GM23248 (cell line): ENCODE measurements around the gene TTPAL. TPM values are rescaled to one million over a fixed set of nuclear protein-coding genes. Genes with fewer than 3 reads are reported as not detected.

Experiments
- DNase-seq: peaks from one replicate; pipeline ENCODE4 v3.0.0-alpha.2; 2015
- H2AFZ ChIP-seq: fragments of 200-600 bp; sonication (generic); 2 replicates; pipeline ENCODE4 v1.6.1; 2016; ENCODE audit warnings: antibody characterized with exemption
- H3F3A ChIP-seq: fragments of 200-600 bp; sonication (generic); 2 replicates; pipeline ENCODE4 v1.6.1; 2016; ENCODE audit warnings: mild to moderate bottlenecking, antibody characterized with exemption, mixed run types; ENCODE audit not compliant: insufficient read depth
- H3K27ac ChIP-seq: fragments of 200-600 bp; sonication (generic); 2 replicates; pipeline ENCODE4 v1.5.1; 2016; ENCODE audit warnings: mild to moderate bottlenecking
- H3K27me3 ChIP-seq: fragments of 200-600 bp; sonication (generic); replicated peaks from 2 replicates; pipeline ENCODE4 v1.6.1; 2016; ENCODE audit warnings: mild to moderate bottlenecking; ENCODE audit not compliant: insufficient read depth
- H3K36me3 ChIP-seq: fragments of 200-600 bp; sonication (generic); 2 replicates; pipeline ENCODE4 v1.6.1; 2016; ENCODE audit warnings: low read depth, mild to moderate bottlenecking
- H3K4me1 ChIP-seq: fragments of 200-600 bp; sonication (generic); 2 replicates; pipeline ENCODE4 v1.6.1; 2016; ENCODE audit warnings: mild to moderate bottlenecking; ENCODE audit not compliant: insufficient read depth
- H3K4me2 ChIP-seq: fragments of 200-600 bp; sonication (generic); one replicate; pipeline ENCODE4 v1.6.1; 2016; ENCODE audit warnings: mild to moderate bottlenecking; ENCODE audit not compliant: unreplicated experiment
- H3K4me3 ChIP-seq: fragments of 200-600 bp; sonication (generic); 2 replicates; pipeline ENCODE4 v1.5.1; 2016; ENCODE audit warnings: mild to moderate bottlenecking
- H3K79me2 ChIP-seq: fragments of 200-600 bp; sonication (generic); 2 replicates; pipeline ENCODE4 v1.6.1; 2016; ENCODE audit warnings: mild to moderate bottlenecking; ENCODE audit not compliant: insufficient read depth
- H3K9ac ChIP-seq: fragments of 200-600 bp; sonication (generic); 2 replicates; pipeline ENCODE4 v1.6.1; 2016; ENCODE audit warnings: mild to moderate bottlenecking
- H3K9me2 ChIP-seq: fragments of 200-600 bp; sonication (generic); 2 replicates; pipeline ENCODE4 v1.6.1; 2016; ENCODE audit warnings: mixed run types, mild to moderate bottlenecking, moderate library complexity; ENCODE audit not compliant: insufficient read depth
- H3K9me3 ChIP-seq: fragments of 200-600 bp; sonication (generic); one replicate; pipeline ENCODE4 v1.6.1; 2017; ENCODE audit warnings: low read depth
- H4K20me1 ChIP-seq: fragments of 200-600 bp; sonication (generic); 2 replicates; pipeline ENCODE4 v1.6.0; 2016; ENCODE audit not compliant: insufficient read depth
- EZH2 ChIP-seq: fragments of 200-600 bp; sonication (generic); IDR thresholded peaks from 2 replicates; pipeline ENCODE4 v1.6.1; 2018; ENCODE audit warnings: antibody characterized with exemption, mild to moderate bottlenecking; ENCODE audit not compliant: insufficient read depth, poor library complexity, severe bottlenecking
- EZH2phosphoT487 ChIP-seq: fragments of 200-600 bp; sonication (generic); IDR thresholded peaks from 2 replicates; pipeline ENCODE4 v1.6.1; 2018; ENCODE audit warnings: antibody characterized with exemption, moderate library complexity, mild to moderate bottlenecking, low read depth; ENCODE audit not compliant: insufficient read depth
- WGBS, 2 experiments: methylation state at CpG; one replicate each; pipeline ENCODE4 v1.1.6; 2015 to 2017; ENCODE audit warnings: low lambda C conversion rate in 2 of 2, low coverage in 1 of 2; ENCODE audit errors: missing lambda C conversion rate in 2 of 2; 5-methylcytosine and 5-hydroxymethylcytosine counted together
- in situ Hi-C: fragments of 300-500 bp; cut with MboI; formaldehyde crosslinking; loops from 2 replicates; pipeline ENCODE4 v1.15.0; 2020
- polyA plus RNA-seq: library from polyadenylated mRNA; unstranded; fragments of >200 nt; fragmentation: Nextera tagmentation; extraction: Ambion mirVana; gene quantifications from 2 replicates; pipeline ENCODE4 v1.2.1, GENCODE V29; 2016
- total RNA-seq: library from RNA; depleted of rRNA; stranded (reverse); fragments of >200 nt; shearing (Covaris generic); gene quantifications from 2 replicates; pipeline ENCODE4 v1.2.3, GENCODE V29; 2014

The TTPAL gene
- total and polyA plus RNA-seq, 2 experiments from 2014 or later = 11.8 to 19.6 TPM

DNA sequence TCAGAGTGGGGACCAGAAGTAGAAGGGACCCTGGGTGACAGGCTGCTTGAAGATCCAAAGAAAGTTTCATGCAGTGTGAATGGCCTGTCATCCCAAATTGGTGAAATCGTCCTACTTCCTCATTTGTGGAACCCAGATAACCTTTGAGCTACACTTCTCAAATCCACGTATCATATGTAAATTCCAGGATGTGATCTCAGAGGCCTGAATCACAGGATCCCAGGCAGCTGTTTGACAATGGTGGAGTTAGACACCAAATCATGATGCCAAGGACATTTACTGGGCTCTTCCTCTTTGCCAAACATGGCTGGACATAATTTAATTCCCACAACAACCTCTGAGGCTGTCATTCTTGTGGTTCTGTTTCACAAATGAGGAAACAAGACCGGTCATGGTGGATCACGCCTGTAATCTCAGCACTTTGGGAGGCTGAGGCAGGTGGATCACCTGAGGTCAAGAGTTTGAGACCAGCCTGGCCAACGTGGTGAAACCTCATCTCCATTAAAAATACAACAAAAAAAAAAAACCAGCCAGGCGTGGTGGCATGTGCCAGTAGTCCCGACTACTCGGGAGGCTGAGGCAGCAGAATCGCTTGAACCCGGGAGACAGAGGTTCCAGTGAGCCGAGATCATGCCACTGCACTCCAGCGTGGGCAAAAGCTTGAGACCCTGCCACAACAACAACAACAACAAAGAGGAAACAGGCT, 39.9 kb upstream of the TTPAL start:
- TF ChIP-seq EZH2phosphoT487 (no peak), EZH2 (no peak)
- in situ Hi-C loops = no loop called here
- Histone ChIP-seq H3K4me2 (no peak overlapping the region), H2AFZ (no peak overlapping the region), H3K27ac (no peak overlapping the region), H3K9ac (no peak overlapping the region), H3F3A (no peaks in the 10 kb centered on the region), H3K9me3 (no peaks in the 10 kb centered on the region), H3K4me1 (no peaks in the 10 kb centered on the region), H3K4me3 (no peak overlapping the region), H4K20me1 (no peaks in the 10 kb centered on the region), H3K27me3 (peaks cover 19% of the 10 kb centered on the region), H3K36me3 (no peaks in the 10 kb centered on the region), H3K79me2 (no peaks in the 10 kb centered on the region), H3K9me2 (no peaks in the 10 kb centered on the region)
- WGBS, 2 experiments = 75 to 77% methylated on average over 12 of the region's 12 CpGs
- DNase-seq = no peak

DNA sequence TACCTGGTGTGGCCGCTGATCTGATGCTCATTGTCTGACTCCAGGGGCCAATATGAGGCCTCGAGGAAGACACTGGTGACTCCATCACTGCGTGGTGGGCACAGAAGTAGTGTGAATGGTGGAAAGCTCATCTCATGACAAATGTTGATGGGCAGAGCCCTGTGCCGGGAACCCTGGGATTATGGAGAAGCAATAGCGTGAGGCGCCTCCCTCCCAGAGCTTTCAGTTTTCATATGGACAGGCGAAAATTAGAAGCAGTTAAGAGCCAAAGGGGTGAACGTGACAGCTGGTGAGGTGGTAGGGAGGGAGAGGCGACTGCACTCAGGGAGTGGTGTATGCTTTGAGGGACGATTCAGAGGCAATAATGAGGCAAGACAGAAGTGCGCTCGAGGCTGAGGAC, 39.3 kb upstream of the TTPAL start:
- no peaks in the 10 kb centered on the region for H3K4me1 ChIP-seq
- H3F3A ChIP-seq = no peaks in the 10 kb centered on the region
- DNase-seq = no peak
- no peaks in the 10 kb centered on the region for H3K9me3 ChIP-seq
- H3K4me3 ChIP-seq = no peak overlapping the region
- H2AFZ ChIP-seq = no peak overlapping the region
- no peaks in the 10 kb centered on the region for H3K9me2 ChIP-seq
- H3K27ac ChIP-seq = no peak overlapping the region
- TF ChIP-seq EZH2phosphoT487 (no peak), EZH2 (no peak)
- H3K79me2 ChIP-seq = no peaks in the 10 kb centered on the region
- in situ Hi-C loops = no loop called here
- H3K9ac ChIP-seq = no peak overlapping the region
- no peaks in the 10 kb centered on the region for H3K36me3 ChIP-seq
- 53 to 56% methylated on average over 11 to 12 of the region's 12 CpGs for WGBS, 2 experiments
- H3K4me2 ChIP-seq = no peak overlapping the region
- peaks cover 23% of the 10 kb centered on the region for H3K27me3 ChIP-seq
- H4K20me1 ChIP-seq = no peaks in the 10 kb centered on the region

DNA sequence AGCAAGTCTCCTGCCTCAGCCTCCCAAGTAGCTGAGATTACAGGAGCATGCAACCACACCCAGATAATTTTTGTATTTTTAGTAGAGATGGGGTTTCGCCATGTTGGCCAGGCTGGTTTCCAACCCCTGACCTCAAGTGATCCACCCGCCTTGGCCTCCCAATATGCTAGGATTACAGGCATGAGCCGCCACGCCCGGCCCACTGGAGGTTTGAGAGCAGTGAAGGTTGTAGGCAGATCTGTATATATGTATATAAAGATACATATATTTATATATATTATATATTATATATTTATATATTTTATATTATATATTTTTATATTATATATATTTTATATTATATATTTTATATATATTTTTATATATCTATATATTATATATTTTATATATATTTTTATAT, 38.2 kb upstream of the TTPAL start:
- no peak overlapping the region for H3K27ac ChIP-seq
- WGBS, 2 experiments = 76 to 86% methylated on average over 5 of the region's 5 CpGs

DNA sequence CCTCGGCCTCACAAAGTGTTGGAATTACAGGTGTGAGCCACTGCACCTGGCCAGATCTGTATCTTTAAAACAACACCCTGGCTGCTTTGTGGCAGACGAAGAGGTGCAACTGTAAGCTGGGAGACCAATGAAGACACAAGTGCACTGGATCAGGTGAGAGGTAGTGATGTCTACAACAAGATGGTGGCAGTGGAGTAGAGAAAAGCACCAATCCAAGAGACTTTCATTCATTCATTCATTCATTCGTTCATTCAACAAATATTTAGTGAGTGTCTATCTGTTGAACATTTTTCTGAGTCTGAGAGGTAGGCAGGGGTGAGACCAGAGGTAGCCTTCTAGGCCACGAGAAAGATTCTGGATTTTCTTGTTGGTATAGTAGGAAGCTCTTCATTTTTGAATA, 36.9 kb upstream of the TTPAL start:
- Histone ChIP-seq H4K20me1 (no peaks in the 10 kb centered on the region), H2AFZ (no peak overlapping the region), H3K4me2 (no peak overlapping the region), H3K9me3 (no peaks in the 10 kb centered on the region), H3K27me3 (peaks cover 11% of the 10 kb centered on the region), H3K9ac (no peak overlapping the region), H3K9me2 (no peaks in the 10 kb centered on the region), H3F3A (no peaks in the 10 kb centered on the region), H3K36me3 (no peaks in the 10 kb centered on the region), H3K4me1 (no peaks in the 10 kb centered on the region), H3K4me3 (no peak overlapping the region), H3K27ac (no peak overlapping the region), H3K79me2 (no peaks in the 10 kb centered on the region)
- DNase-seq = no peak
- TF ChIP-seq EZH2 (no peak), EZH2phosphoT487 (no peak)
- 52 to 54% methylated on average over 4 of the region's 4 CpGs for WGBS, 2 experiments
- in situ Hi-C loops = no loop called here

More for the DNA sequence above, 38.2 kb upstream of the TTPAL start:
- Histone ChIP-seq H3K4me2 (no peak overlapping the region), H3K36me3 (no peaks in the 10 kb centered on the region), H3K27me3 (peaks cover 22% of the 10 kb centered on the region), H3K9ac (no peak overlapping the region), H3K79me2 (no peaks in the 10 kb centered on the region), H3F3A (no peaks in the 10 kb centered on the region), H3K4me1 (no peaks in the 10 kb centered on the region), H3K9me3 (no peaks in the 10 kb centered on the region), H2AFZ (no peak overlapping the region), H3K4me3 (no peak overlapping the region), H4K20me1 (no peaks in the 10 kb centered on the region), H3K9me2 (no peaks in the 10 kb centered on the region)
- in situ Hi-C loops = no loop called here
- DNase-seq = no peak
- TF ChIP-seq EZH2 (no peak), EZH2phosphoT487 (no peak)
